SH-SY5Y (cell line): ENCODE data around the gene ATE1.

Experiments used
- GATA2 ChIP-seq: IDR thresholded peaks from 2 replicates; pipeline ENCODE4 v1.6.1; 2011; ENCODE audit warnings: mild to moderate bottlenecking, low read depth, low read length
- GATA3 ChIP-seq: IDR thresholded peaks from 2 replicates; pipeline ENCODE4 v1.6.1; 2011; ENCODE audit warnings: low read depth, mild to moderate bottlenecking, low read length, moderate library complexity

DNA sequence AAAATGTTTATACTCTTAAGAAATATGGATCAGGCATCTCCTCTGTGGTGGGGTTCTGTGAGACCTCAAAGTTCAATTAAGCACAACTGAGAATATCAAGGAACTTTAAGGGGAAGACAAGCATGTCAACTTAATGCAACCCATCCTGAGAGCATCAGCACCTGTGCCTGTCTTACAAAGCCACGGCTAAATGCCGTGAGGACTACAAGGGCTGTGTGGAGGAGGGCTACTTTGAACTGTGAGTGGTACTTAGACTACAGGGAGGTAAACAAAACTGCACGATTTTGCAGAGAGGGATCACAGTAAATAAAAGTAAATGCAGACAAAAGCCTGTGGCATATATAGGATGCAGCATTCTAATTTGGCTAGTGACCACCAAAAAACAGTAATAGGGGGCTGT, 139.1 kb downstream of the ATE1 start:
- TF ChIP-seq GATA3, result no peak
- no peak for TF ChIP-seq GATA2
